Medulla oblongata (tissue), 1 donor: ENCODE measurements around the gene C18orf63.
"Not testable (repeated sequence)": the region's sequence is repeated elsewhere in the genome, so short reads cannot be mapped to it uniquely, and the experiment has no call there.

Source experiments
- DNase-seq: peaks from one replicate; pipeline ENCODE4 v3.0.0-alpha.2; 2015; ENCODE audit errors: extremely low spot score

Gene C18orf63

GRCh38 chr18:74326791-74327190 is 11.2 kb downstream of the C18orf63 start:
- DNase-seq, result not testable (repeated sequence)

GRCh38 chr18:74328206-74328605 is 12.6 kb downstream of the C18orf63 start:
- no peak for DNase-seq

- no peak for DNase-seq
These were observed 14.1 kb downstream of the C18orf63 start for GRCh38 chr18:74329688-74330205.

GRCh38 chr18:74331404-74331803 is 15.8 kb downstream of the C18orf63 start:
- peak; percentile 41 for DNase-seq

GRCh38 chr18:74333091-74333490 is 17.5 kb downstream of the C18orf63 start:
- no peak for DNase-seq

GRCh38 chr18:74334242-74334893 is 18.7 kb downstream of the C18orf63 start:
- DNase-seq, result peak; percentile 31

GRCh38 chr18:74336656-74337055 is 21.0 kb downstream of the C18orf63 start:
- no peak for DNase-seq

GRCh38 chr18:74337155-74337911 is 21.7 kb downstream of the C18orf63 start:
- DNase-seq, result no peak

- peak; percentile 12 for DNase-seq
These were observed 22.3 kb downstream of the C18orf63 start for GRCh38 chr18:74337912-74338309.

- peak; percentile 81 for DNase-seq
These were observed 26.9 kb downstream of the C18orf63 start for GRCh38 chr18:74342416-74343043.

- no peak for DNase-seq
These were observed 30.6 kb downstream of the C18orf63 start for GRCh38 chr18:74346206-74346605.

- no peak for DNase-seq
These were observed 32.9 kb downstream of the C18orf63 start for GRCh38 chr18:74348581-74348980.

- no peak for DNase-seq
These were observed 35.7 kb downstream of the C18orf63 start for GRCh38 chr18:74351354-74351753.

- DNase-seq, result peak; percentile 95
These were observed 37.6 kb downstream of the C18orf63 start for GRCh38 chr18:74353169-74353775.

GRCh38 chr18:74356959-74357358 is 41.3 kb downstream of the C18orf63 start:
- no peak for DNase-seq

GRCh38 chr18:74360852-74361655 is 45.4 kb downstream of the C18orf63 start:
- DNase-seq, result no peak

- no peak for DNase-seq
These were observed 52.3 kb downstream of the C18orf63 start for GRCh38 chr18:74367905-74368304.

- no peak for DNase-seq
These were observed 53.5 kb downstream of the C18orf63 start for GRCh38 chr18:74368901-74369705.

- DNase-seq, result no peak
These were observed 54.5 kb downstream of the C18orf63 start for GRCh38 chr18:74370115-74370514.

- no peak for DNase-seq
These were observed 57.8 kb downstream of the C18orf63 start for GRCh38 chr18:74373428-74373827.
